SU-DHL-6 (cell line): ENCODE results near the gene NTN5.

ENCODE experiments used
- H2AFZ ChIP-seq: fragments of 200-600 bp; sonication (generic); 2 replicates; pipeline ENCODE4 v1.6.1; 2014; ENCODE audit warnings: low read depth, mild to moderate bottlenecking, moderate library complexity, mixed read lengths, antibody characterized with exemption, low read length; ENCODE audit not compliant: severe bottlenecking
- H3F3A ChIP-seq: fragments of 200-600 bp; shearing (Covaris generic); 2 replicates; pipeline ENCODE4 v1.6.0; 2016; ENCODE audit warnings: antibody characterized with exemption, mild to moderate bottlenecking; ENCODE audit not compliant: insufficient read depth
- H3K27ac ChIP-seq: fragments of 200-600 bp; sonication (generic); 2 replicates; pipeline ENCODE4 v1.5.1; 2016; ENCODE audit warnings: low read depth, mild to moderate bottlenecking, low read length, moderate library complexity, mixed read lengths
- H3K27me3 ChIP-seq: fragments of 200-600 bp; sonication (generic), shearing (Covaris generic); 2 replicates; pipeline ENCODE4 v1.6.0; 2014; ENCODE audit warnings: mild to moderate bottlenecking, low read length
- H3K36me3 ChIP-seq: fragments of 200-600 bp; sonication (generic); 2 replicates; pipeline ENCODE4 v1.6.1; 2014; ENCODE audit warnings: mild to moderate bottlenecking, low read length, mixed read lengths
- H3K4me2 ChIP-seq: fragments of 300-600, 200-600 bp; shearing (Covaris generic), sonication (generic); 2 replicates; pipeline ENCODE4 v1.6.0; 2014; ENCODE audit warnings: low read length, low read depth, mild to moderate bottlenecking; ENCODE audit not compliant: poor library complexity, severe bottlenecking
- H3K4me3 ChIP-seq: fragments of 200-600 bp; sonication (generic); 2 replicates; pipeline ENCODE4 v1.5.1; 2014; ENCODE audit warnings: antibody characterized with exemption, low read length, mild to moderate bottlenecking, mixed read lengths; ENCODE audit not compliant: insufficient read depth, poor library complexity, severe bottlenecking
- H3K79me2 ChIP-seq: fragments of 200-600 bp; sonication (generic); 2 replicates; pipeline ENCODE4 v1.6.1; 2014; ENCODE audit warnings: mild to moderate bottlenecking, low read length, moderate library complexity; ENCODE audit not compliant: insufficient read depth
- H3K9ac ChIP-seq: fragments of 200-600 bp; sonication (generic); 2 replicates; pipeline ENCODE4 v1.7.0; 2014; ENCODE audit warnings: mild to moderate bottlenecking, low read length
- H3K9me2 ChIP-seq: fragments of 200-600 bp; sonication (generic); replicated peaks from 2 replicates; pipeline ENCODE4 v1.6.1; 2014; ENCODE audit warnings: low read length; ENCODE audit not compliant: insufficient read depth
- H3K9me3 ChIP-seq: fragments of 200-600 bp; sonication (generic); 2 replicates; pipeline ENCODE4 v1.6.1; 2014; ENCODE audit warnings: low read length, mixed read lengths; ENCODE audit not compliant: insufficient read depth
- H4K20me1 ChIP-seq: fragments of 200-600 bp; sonication (generic); 2 replicates; pipeline ENCODE4 v1.6.1; 2014; ENCODE audit warnings: low read depth, mild to moderate bottlenecking, antibody characterized with exemption, low read length, moderate library complexity, mixed read lengths
- CTCF ChIP-seq: fragments of 200-600 bp; sonication (generic); IDR thresholded peaks from one replicate; pipeline ENCODE4 v1.5.1; 2017; ENCODE audit warnings: antibody characterized with exemption, mild to moderate bottlenecking, low read length, moderate library complexity; ENCODE audit not compliant: insufficient read depth, poor library complexity, severe bottlenecking
- EZH2phosphoT487 ChIP-seq: fragments of 200-600 bp; sonication (generic), shearing (Covaris generic); conservative IDR thresholded peaks from 2 replicates; pipeline ENCODE4 v1.6.1; 2018; ENCODE audit warnings: mild to moderate bottlenecking, antibody characterized with exemption, low read length, moderate library complexity, mixed read lengths

NTN5 gene

GRCh38 chr19:48629599-48630295 lies 43.1 kb downstream of the NTN5 start:
- Histone ChIP-seq H2AFZ (no peak overlapping the region), H3K4me2 (no peak overlapping the region), H3K4me3 (no peak overlapping the region)

GRCh38 chr19:48629297-48629598 lies 43.6 kb downstream of the NTN5 start:
- H3K79me2 ChIP-seq: no peaks in the 10 kb centered on the region
- H3K27me3 ChIP-seq: no peaks in the 10 kb centered on the region
- no peaks in the 10 kb centered on the region for H3K36me3 ChIP-seq
- H3K4me2 ChIP-seq: no peak overlapping the region
- no peak overlapping the region for H3K27ac ChIP-seq
- H2AFZ ChIP-seq: no peak overlapping the region
- H4K20me1 ChIP-seq: no peaks in the 10 kb centered on the region
- H3K9ac ChIP-seq: no peak overlapping the region
- H3F3A ChIP-seq: peaks cover 9% of the 10 kb centered on the region
- H3K4me3 ChIP-seq: no peak overlapping the region
- no peaks in the 10 kb centered on the region for H3K9me3 ChIP-seq
- TF ChIP-seq EZH2phosphoT487: no peak
- TF ChIP-seq CTCF: no peak
- no peaks in the 10 kb centered on the region for H3K9me2 ChIP-seq

More at GRCh38 chr19:48629599-48630295, 43.1 kb downstream of the NTN5 start:
- no peaks in the 10 kb centered on the region for H3K36me3 ChIP-seq
- H4K20me1 ChIP-seq: no peaks in the 10 kb centered on the region
- no peak overlapping the region for H3K9ac ChIP-seq
- no peaks in the 10 kb centered on the region for H3K79me2 ChIP-seq
- peaks cover 9% of the 10 kb centered on the region for H3F3A ChIP-seq
- no peaks in the 10 kb centered on the region for H3K9me3 ChIP-seq
- H3K27me3 ChIP-seq: no peaks in the 10 kb centered on the region
- no peak overlapping the region for H3K27ac ChIP-seq
- TF ChIP-seq EZH2phosphoT487 (no peak), CTCF (no peak)
- no peaks in the 10 kb centered on the region for H3K9me2 ChIP-seq

GRCh38 chr19:48628486-48629296 lies 44.1 kb downstream of the NTN5 start:
- Histone ChIP-seq H2AFZ (no peak overlapping the region), H3K9me2 (no peaks in the 10 kb centered on the region), H3K27ac (no peak overlapping the region), H3K79me2 (peaks cover 2% of the 10 kb centered on the region; the same call in 1 of the 2 replicates), H3K9ac (no peak overlapping the region), H4K20me1 (no peaks in the 10 kb centered on the region), H3F3A (peaks cover 8% of the 10 kb centered on the region; the same call in 1 of the 2 replicates), H3K36me3 (no peaks in the 10 kb centered on the region), H3K4me3 (no peak overlapping the region), H3K27me3 (no peaks in the 10 kb centered on the region), H3K9me3 (no peaks in the 10 kb centered on the region), H3K4me2 (no peak overlapping the region)
- no peak for TF ChIP-seq EZH2phosphoT487
- no peak for TF ChIP-seq CTCF
